ENCODE data around the gene ATP6V1D. TPM values are rescaled to one million over a fixed set of nuclear protein-coding genes. Genes with fewer than 3 reads are reported as not detected.

The ATP6V1D gene
- total and polyA plus RNA-seq, 2 donors = 71.1 to 103 TPM

DNA sequence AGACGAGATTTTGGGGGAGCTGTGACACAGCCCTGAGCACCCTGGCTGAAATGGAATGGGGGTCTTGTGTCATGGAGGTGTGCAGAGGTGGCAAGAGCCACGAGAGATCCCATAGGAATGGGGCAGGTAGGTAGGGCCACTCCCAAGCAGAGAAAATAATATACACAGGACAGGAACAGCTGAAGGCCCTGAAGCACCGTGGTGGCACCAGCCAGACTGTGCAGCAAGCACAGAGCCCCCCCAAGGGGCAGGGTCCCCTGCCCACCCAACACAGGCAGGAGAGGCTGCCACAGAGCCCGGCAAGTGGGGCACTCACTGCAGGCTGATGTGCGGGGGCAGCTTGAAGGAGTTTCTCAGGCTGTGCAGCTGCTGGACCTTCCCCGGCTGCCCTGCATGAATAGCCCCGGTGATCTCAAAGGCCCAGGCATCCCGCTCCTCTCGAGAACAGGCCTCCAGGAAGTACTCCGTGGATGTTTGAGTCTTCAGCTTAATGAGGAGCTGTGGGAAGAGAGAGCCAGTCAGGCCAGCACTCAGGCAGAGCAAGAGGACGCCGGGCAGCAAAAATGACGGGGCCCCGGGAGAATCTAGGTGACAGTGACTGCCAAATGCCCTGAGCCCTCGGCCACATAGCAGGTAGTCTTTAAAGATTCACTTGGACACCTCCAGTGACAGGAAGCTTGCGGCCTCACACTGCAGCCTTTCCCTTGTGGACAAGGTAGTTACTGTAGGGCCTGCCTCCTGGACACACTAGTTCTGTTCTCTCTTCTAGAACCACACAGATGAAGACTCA lies 35.7 kb upstream of the ATP6V1D start:
- no peak for DNase-seq (ENCODE audit: low read depth in 6 of 9, low spot score in 9 of 9)
- H3K36me3 ChIP-seq (ENCODE audit: control insufficient read depth in 2 of 2, insufficient read depth in 2 of 2, low read length in 1 of 2) = no peaks in the 10 kb centered on the region
- peaks cover 18 to 37% of the 10 kb centered on the region in 2 donors for H3K4me1 ChIP-seq (ENCODE audit: control insufficient read depth in 2 of 2, insufficient read depth in 2 of 2, low read length in 2 of 2)
- H3K4me3 ChIP-seq (ENCODE audit: low read length in 2 of 2) = no peak overlapping the region
- no peaks in the 10 kb centered on the region for H3K9me3 ChIP-seq (ENCODE audit: control insufficient read depth in 2 of 2, insufficient read depth in 1 of 2, low read length in 1 of 2)
- H3K27me3 ChIP-seq (ENCODE audit: control insufficient read depth in 2 of 2, insufficient read depth in 1 of 2, low read length in 1 of 2) = no peaks in the 10 kb centered on the region
- H3K27ac ChIP-seq (ENCODE audit: low read depth in 1 of 2, low read length in 1 of 2) = no peak overlapping the region
- WGBS = 90% methylated on average over 16 of the region's 16 CpGs

DNA sequence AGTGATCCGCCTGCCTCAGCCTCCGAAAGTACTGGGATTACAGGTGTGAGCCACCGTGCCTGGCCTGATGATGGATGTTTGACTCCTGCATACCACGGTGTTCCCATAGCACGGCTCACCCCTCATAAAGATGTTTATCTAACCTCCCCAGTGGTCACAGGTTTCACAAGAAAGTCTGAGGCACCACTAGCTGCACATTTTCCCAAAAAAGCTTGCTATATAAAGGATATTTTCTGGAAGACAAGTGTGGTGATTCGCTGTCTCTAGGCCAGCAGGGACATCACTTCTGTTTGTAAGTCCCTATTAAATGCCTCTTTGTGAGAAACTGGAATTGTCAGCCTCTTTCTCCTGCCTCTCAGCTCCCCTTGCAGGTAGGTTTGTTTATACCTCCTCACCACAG lies 34.1 kb upstream of the ATP6V1D start:
- Histone ChIP-seq H3K4me1 (ENCODE audit: control insufficient read depth in 2 of 2, insufficient read depth in 2 of 2, low read length in 2 of 2) (peaks cover 21 to 46% of the 10 kb centered on the region in 2 donors), H3K4me3 (ENCODE audit: low read length in 2 of 2) (no peak overlapping the region), H3K27me3 (ENCODE audit: control insufficient read depth in 2 of 2, insufficient read depth in 1 of 2, low read length in 1 of 2) (no peaks in the 10 kb centered on the region), H3K27ac (ENCODE audit: low read depth in 1 of 2, low read length in 1 of 2) (peak overlapping the region in 1 of 2 donors; percentile 2), H3K36me3 (ENCODE audit: control insufficient read depth in 2 of 2, insufficient read depth in 2 of 2, low read length in 1 of 2) (no peaks in the 10 kb centered on the region), H3K9me3 (ENCODE audit: control insufficient read depth in 2 of 2, insufficient read depth in 1 of 2, low read length in 1 of 2) (no peaks in the 10 kb centered on the region)
- 86% methylated on average over 6 of the region's 6 CpGs for WGBS
- no peak for DNase-seq (ENCODE audit: low read depth in 6 of 9, low spot score in 9 of 9)

DNA sequence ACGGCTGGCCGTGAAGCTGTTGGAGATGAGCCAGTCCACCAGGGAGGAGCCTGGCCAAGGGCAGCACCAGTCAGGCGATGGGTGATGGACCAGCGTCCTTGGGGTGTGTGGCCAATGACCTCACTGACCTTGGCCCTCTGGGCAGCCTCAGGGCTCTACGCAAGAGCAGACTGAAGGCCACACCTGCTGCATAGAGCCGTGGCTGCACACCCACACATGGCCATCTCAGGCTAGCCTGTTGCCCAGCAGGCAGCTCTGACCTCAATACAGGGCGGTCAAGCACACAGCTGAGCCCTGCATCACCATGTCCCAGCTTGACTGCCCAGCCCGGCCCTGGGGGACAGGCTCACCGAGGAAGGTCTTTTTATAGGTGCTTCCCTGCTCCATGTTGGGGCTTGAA lies 33.2 kb upstream of the ATP6V1D start:
- Histone ChIP-seq H3K4me1 (ENCODE audit: control insufficient read depth in 2 of 2, insufficient read depth in 2 of 2, low read length in 2 of 2) (peaks cover 21 to 46% of the 10 kb centered on the region in 2 donors), H3K27ac (ENCODE audit: low read depth in 1 of 2, low read length in 1 of 2) (no peak overlapping the region), H3K27me3 (ENCODE audit: control insufficient read depth in 2 of 2, insufficient read depth in 1 of 2, low read length in 1 of 2) (no peaks in the 10 kb centered on the region), H3K36me3 (ENCODE audit: control insufficient read depth in 2 of 2, insufficient read depth in 2 of 2, low read length in 1 of 2) (peaks cover 0 to 4% of the 10 kb centered on the region in 2 donors), H3K9me3 (ENCODE audit: control insufficient read depth in 2 of 2, insufficient read depth in 1 of 2, low read length in 1 of 2) (no peaks in the 10 kb centered on the region), H3K4me3 (ENCODE audit: low read length in 2 of 2) (no peak overlapping the region)
- no peak for DNase-seq (ENCODE audit: low read depth in 6 of 9, low spot score in 9 of 9)
- WGBS = 92% methylated on average over 9 of the region's 9 CpGs

DNA sequence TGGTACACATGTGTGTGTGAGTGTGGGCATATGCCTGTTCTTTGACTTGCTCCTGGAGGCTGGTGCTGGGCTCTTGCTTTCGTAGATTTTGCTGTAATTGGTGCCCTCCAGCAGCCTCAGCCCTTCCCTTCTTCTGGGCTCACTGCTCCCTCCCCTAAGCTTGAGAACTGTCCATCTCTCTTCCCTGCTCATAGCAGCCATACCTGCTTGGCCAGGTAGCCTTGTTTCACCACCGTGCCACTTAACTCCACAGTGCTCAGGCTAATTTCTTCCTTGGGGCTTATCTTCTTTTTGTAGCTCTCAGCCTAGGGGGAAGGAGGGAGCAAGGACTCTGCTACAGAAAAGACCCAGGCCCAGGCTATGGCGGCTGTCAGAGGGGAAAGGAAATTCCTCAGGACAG lies 32.5 kb upstream of the ATP6V1D start:
- no peaks in the 10 kb centered on the region for H3K27me3 ChIP-seq (ENCODE audit: control insufficient read depth in 2 of 2, insufficient read depth in 1 of 2, low read length in 1 of 2)
- 97% methylated on average over 3 of the region's 3 CpGs for WGBS
- DNase-seq (ENCODE audit: low read depth in 6 of 9, low spot score in 9 of 9) = no peak
- H3K27ac ChIP-seq (ENCODE audit: low read depth in 1 of 2, low read length in 1 of 2) = peak overlapping the region in 1 of 2 donors; percentile 79
- H3K9me3 ChIP-seq (ENCODE audit: control insufficient read depth in 2 of 2, insufficient read depth in 1 of 2, low read length in 1 of 2) = no peaks in the 10 kb centered on the region
- H3K4me3 ChIP-seq (ENCODE audit: low read length in 2 of 2) = no peak overlapping the region
- peaks cover 21 to 46% of the 10 kb centered on the region in 2 donors for H3K4me1 ChIP-seq (ENCODE audit: control insufficient read depth in 2 of 2, insufficient read depth in 2 of 2, low read length in 2 of 2)
- peaks cover under 1 to 4% of the 10 kb centered on the region in 2 donors for H3K36me3 ChIP-seq (ENCODE audit: control insufficient read depth in 2 of 2, insufficient read depth in 2 of 2, low read length in 1 of 2)

DNA sequence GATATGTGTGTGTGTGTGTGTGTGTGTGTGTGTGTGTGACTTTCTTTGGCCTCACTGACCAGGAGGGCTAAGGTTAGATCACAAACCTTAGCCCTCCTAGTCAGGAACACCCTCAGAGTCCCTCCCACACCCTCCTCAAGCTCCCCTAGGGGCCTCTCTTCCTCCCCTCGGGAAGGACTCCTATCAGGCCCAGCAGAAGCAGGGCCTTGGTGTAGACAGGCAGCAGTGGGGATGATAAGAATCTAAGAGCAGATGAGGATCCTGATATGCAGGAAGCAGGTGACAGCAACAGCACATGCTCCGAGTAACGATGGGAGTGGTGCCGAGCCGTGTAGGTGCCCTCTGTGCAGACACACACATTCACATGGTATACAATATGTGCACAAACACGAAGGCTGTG lies 31.7 kb upstream of the ATP6V1D start:
- WGBS = 6% methylated on average over 6 of the region's 6 CpGs
- H3K27ac ChIP-seq (ENCODE audit: low read depth in 1 of 2, low read length in 1 of 2) = peak overlapping the region; percentile 68 to 79
- no peaks in the 10 kb centered on the region for H3K27me3 ChIP-seq (ENCODE audit: control insufficient read depth in 2 of 2, insufficient read depth in 1 of 2, low read length in 1 of 2)
- H3K9me3 ChIP-seq (ENCODE audit: control insufficient read depth in 2 of 2, insufficient read depth in 1 of 2, low read length in 1 of 2) = no peaks in the 10 kb centered on the region
- no peak overlapping the region for H3K4me3 ChIP-seq (ENCODE audit: low read length in 2 of 2)
- H3K36me3 ChIP-seq (ENCODE audit: control insufficient read depth in 2 of 2, insufficient read depth in 2 of 2, low read length in 1 of 2) = peaks cover 4 to 9% of the 10 kb centered on the region in 2 donors
- peak; percentile 55 to 85 (median 66) for DNase-seq (ENCODE audit: low read depth in 6 of 9, low spot score in 9 of 9)
- H3K4me1 ChIP-seq (ENCODE audit: control insufficient read depth in 2 of 2, insufficient read depth in 2 of 2, low read length in 2 of 2) = peaks cover 21 to 46% of the 10 kb centered on the region in 2 donors

DNA sequence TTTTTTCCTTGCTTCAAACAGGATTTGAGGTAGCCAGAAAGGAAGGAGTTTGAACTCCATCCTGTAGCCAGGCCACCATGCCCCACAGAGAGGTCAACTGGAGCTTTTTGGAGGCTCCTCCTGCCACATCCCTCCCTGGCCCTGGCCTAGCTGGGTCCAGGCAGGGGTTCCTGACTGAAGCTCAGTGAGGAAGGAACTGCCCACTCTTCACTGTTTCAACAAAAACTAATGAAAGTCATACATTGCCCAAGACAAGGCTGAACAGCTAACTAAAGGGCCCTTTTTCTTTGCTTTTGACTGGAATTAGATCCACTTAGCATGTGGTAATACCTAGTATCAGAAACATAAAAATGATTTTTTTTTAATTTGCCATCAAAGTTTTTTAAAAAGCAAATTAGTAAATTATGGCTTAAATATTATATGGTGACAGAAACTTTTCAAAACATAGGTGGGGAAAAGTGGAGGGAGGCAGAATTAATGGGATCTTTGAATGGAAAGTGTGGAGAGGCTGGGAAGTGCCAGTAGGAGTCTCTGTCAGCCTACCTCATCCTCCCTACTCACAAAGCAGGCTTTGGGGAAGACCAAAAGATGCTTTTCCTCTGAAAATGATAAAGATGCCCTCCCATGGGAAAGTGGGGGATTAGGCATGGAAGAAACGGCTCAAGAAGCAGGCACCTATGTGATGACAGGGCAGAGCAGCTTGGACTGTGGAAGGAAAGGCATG lies 30.4 kb upstream of the ATP6V1D start:
- DNase-seq (ENCODE audit: low read depth in 6 of 9, low spot score in 9 of 9) = no peak
- Histone ChIP-seq H3K36me3 (ENCODE audit: control insufficient read depth in 2 of 2, insufficient read depth in 2 of 2, low read length in 1 of 2) (peaks cover 11 to 22% of the 10 kb centered on the region in 2 donors), H3K4me1 (ENCODE audit: control insufficient read depth in 2 of 2, insufficient read depth in 2 of 2, low read length in 2 of 2) (peaks cover 21 to 46% of the 10 kb centered on the region in 2 donors), H3K4me3 (ENCODE audit: low read length in 2 of 2) (no peak overlapping the region), H3K9me3 (ENCODE audit: control insufficient read depth in 2 of 2, insufficient read depth in 1 of 2, low read length in 1 of 2) (no peaks in the 10 kb centered on the region), H3K27me3 (ENCODE audit: control insufficient read depth in 2 of 2, insufficient read depth in 1 of 2, low read length in 1 of 2) (no peaks in the 10 kb centered on the region), H3K27ac (ENCODE audit: low read depth in 1 of 2, low read length in 1 of 2) (peak overlapping the region in 1 of 2 donors; percentile 79)
- whole genome bisulfite sequencing = 95% methylated on average over 1 of the region's 1 CpG

DNA sequence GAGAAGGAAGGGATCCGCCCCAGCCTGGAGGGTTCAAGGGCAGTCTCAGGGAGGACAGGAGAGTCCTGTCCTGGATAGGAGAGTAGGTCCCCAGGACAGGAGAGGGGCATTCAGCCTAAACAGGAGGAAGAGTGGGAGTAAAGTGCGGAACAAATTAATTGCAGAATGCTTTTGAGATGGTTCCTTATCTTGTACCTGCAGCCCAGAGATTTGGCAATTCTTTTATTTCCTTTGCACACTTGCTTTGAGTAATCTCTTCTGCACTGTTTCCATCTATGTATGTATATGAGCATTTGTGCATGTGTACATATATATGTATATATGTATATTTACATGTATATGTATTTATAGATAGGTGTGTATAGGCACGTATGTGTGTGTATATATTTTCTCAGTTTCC lies 29.7 kb upstream of the ATP6V1D start:
- no peak overlapping the region for H3K4me3 ChIP-seq (ENCODE audit: low read length in 2 of 2)
- H3K27ac ChIP-seq (ENCODE audit: low read depth in 1 of 2, low read length in 1 of 2) = no peak overlapping the region
- H3K27me3 ChIP-seq (ENCODE audit: control insufficient read depth in 2 of 2, insufficient read depth in 1 of 2, low read length in 1 of 2) = no peaks in the 10 kb centered on the region
- H3K9me3 ChIP-seq (ENCODE audit: control insufficient read depth in 2 of 2, insufficient read depth in 1 of 2, low read length in 1 of 2) = no peaks in the 10 kb centered on the region
- DNase-seq (ENCODE audit: low read depth in 6 of 9, low spot score in 9 of 9) = no peak
- 93% methylated on average over 3 of the region's 3 CpGs for WGBS
- H3K4me1 ChIP-seq (ENCODE audit: control insufficient read depth in 2 of 2, insufficient read depth in 2 of 2, low read length in 2 of 2) = peaks cover 21 to 45% of the 10 kb centered on the region in 2 donors
- H3K36me3 ChIP-seq (ENCODE audit: control insufficient read depth in 2 of 2, insufficient read depth in 2 of 2, low read length in 1 of 2) = peaks cover 13 to 29% of the 10 kb centered on the region in 2 donors

DNA sequence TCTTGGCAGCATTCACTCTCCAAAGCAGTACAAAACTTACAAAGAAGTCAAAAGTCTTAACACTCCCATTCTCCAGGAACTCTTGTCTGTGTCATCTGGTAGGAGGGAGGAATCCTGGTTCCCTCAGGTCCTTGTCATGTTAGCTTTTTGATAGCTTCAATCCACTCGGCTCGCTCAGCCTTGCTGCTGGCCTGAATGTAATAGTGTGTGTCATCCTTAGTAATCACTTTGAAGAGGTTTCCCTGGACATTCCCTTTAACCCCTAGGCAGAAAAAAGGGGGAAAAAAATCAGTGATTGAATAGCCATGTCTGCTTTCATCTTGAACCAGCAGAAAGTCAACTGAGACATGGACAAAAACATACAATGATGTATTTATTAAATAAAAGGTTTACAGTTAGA lies 27.6 kb upstream of the ATP6V1D start:
- WGBS = 94% methylated on average over 2 of the region's 2 CpGs
- Histone ChIP-seq H3K9me3 (ENCODE audit: control insufficient read depth in 2 of 2, insufficient read depth in 1 of 2, low read length in 1 of 2) (no peaks in the 10 kb centered on the region), H3K27ac (ENCODE audit: low read depth in 1 of 2, low read length in 1 of 2) (no peak overlapping the region), H3K36me3 (ENCODE audit: control insufficient read depth in 2 of 2, insufficient read depth in 2 of 2, low read length in 1 of 2) (peaks cover 24 to 47% of the 10 kb centered on the region in 2 donors), H3K4me1 (ENCODE audit: control insufficient read depth in 2 of 2, insufficient read depth in 2 of 2, low read length in 2 of 2) (peaks cover 21 to 29% of the 10 kb centered on the region in 2 donors), H3K27me3 (ENCODE audit: control insufficient read depth in 2 of 2, insufficient read depth in 1 of 2, low read length in 1 of 2) (no peaks in the 10 kb centered on the region), H3K4me3 (ENCODE audit: low read length in 2 of 2) (no peak overlapping the region)
- no peak for DNase-seq (ENCODE audit: low read depth in 6 of 9, low spot score in 9 of 9)

DNA sequence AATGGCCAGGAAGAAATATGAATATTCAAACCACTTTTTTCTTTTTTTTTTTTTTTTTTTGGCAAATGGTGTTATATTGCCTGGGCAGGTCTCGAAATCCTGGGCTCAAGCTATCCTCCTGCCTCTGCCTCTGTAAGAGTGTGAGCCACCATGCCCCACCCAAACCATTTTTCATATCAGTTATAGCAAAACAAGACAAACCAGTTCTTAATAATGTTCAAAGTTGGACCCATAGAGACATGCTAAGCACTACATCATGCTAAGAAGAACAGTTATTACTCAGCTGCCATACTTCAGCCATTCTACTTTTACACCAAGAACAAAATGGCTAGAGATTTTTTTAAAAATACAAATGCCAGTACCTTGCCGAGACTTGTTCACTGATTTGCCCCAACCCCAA lies 26.0 kb upstream of the ATP6V1D start:
- Histone ChIP-seq H3K9me3 (ENCODE audit: control insufficient read depth in 2 of 2, insufficient read depth in 1 of 2, low read length in 1 of 2) (no peaks in the 10 kb centered on the region), H3K36me3 (ENCODE audit: control insufficient read depth in 2 of 2, insufficient read depth in 2 of 2, low read length in 1 of 2) (peaks cover 24 to 59% of the 10 kb centered on the region in 2 donors), H3K27me3 (ENCODE audit: control insufficient read depth in 2 of 2, insufficient read depth in 1 of 2, low read length in 1 of 2) (no peaks in the 10 kb centered on the region), H3K27ac (ENCODE audit: low read depth in 1 of 2, low read length in 1 of 2) (no peak overlapping the region), H3K4me3 (ENCODE audit: low read length in 2 of 2) (no peak overlapping the region), H3K4me1 (ENCODE audit: control insufficient read depth in 2 of 2, insufficient read depth in 2 of 2, low read length in 2 of 2) (peaks cover 6 to 13% of the 10 kb centered on the region in 2 donors)
- no peak for DNase-seq (ENCODE audit: low read depth in 6 of 9, low spot score in 9 of 9)
- 99% methylated on average over 2 of the region's 2 CpGs for WGBS

Data from thymus (tissue), 11 donors.